ENCODE measurements around the gene MAS1. TPM values are rescaled to one million over a fixed set of nuclear protein-coding genes. Genes with fewer than 3 reads are reported as not detected.
"Not testable (repeated sequence)": the region's sequence is repeated elsewhere in the genome, so short reads cannot be mapped to it uniquely, and the experiment has no call there.

Gene MAS1
- not detected for polyA plus RNA-seq (2012; ENCODE audit: missing spikeins)

GRCh38 chr6:159890792-159891191 is at the start of gene MAS1:
Gene MAS1 (plus strand): TSS chr6:159890988. CDS start chr6:159906956, 15,968 bp downstream.
- TF ChIP-seq POLR2A (IDR thresholded peaks at IDR 0.05; ENCODE audit: low read depth, low read length) (no peak), TAF1 (IDR thresholded peaks at IDR 0.05; ENCODE audit: borderline replicate concordance, low read depth, low read length) (no peak), POLR2AphosphoS5 (IDR thresholded peaks at IDR 0.05; ENCODE audit: low read depth, low read length) (no peak)
- FAIRE-seq (no peak), DNase-seq (ENCODE audit: insufficient read length) (no peak)

- no peak for DNase-seq (ENCODE audit: insufficient read length)
- no peak for FAIRE-seq
- TF ChIP-seq POLR2A (IDR thresholded peaks at IDR 0.05; ENCODE audit: low read depth, low read length), result no peak
Observed at GRCh38 chr6:159842035-159842434, 48.8 kb upstream of the MAS1 start.

- DNase-seq (ENCODE audit: insufficient read length) (no peak), FAIRE-seq (no peak)
- TF ChIP-seq POLR2AphosphoS5 (IDR thresholded peaks at IDR 0.05; ENCODE audit: low read depth, low read length), result no peak
- TF ChIP-seq POLR2A (IDR thresholded peaks at IDR 0.05; ENCODE audit: low read depth, low read length), result no peak
- no peak for TF ChIP-seq TAF1 (IDR thresholded peaks at IDR 0.05; ENCODE audit: borderline replicate concordance, low read depth, low read length)
Observed at GRCh38 chr6:159844737-159845645, 45.8 kb upstream of the MAS1 start.

GRCh38 chr6:159848552-159848951 is 42.2 kb upstream of the MAS1 start:
- not testable (repeated sequence) for FAIRE-seq

GRCh38 chr6:159849851-159850250 is 40.9 kb upstream of the MAS1 start:
- FAIRE-seq; DNase-seq (ENCODE audit: insufficient read length): not testable (repeated sequence)

More at GRCh38 chr6:159848552-159848951, 42.2 kb upstream of the MAS1 start:
- not testable (repeated sequence) for DNase-seq (ENCODE audit: insufficient read length)

- FAIRE-seq, result no peak
- no peak for TF ChIP-seq TAF1 (IDR thresholded peaks at IDR 0.05; ENCODE audit: borderline replicate concordance, low read depth, low read length)
- no peak for DNase-seq (ENCODE audit: insufficient read length)
Observed at GRCh38 chr6:159852877-159853276, 37.9 kb upstream of the MAS1 start.

- TF ChIP-seq TAF1 (IDR thresholded peaks at IDR 0.05; ENCODE audit: borderline replicate concordance, low read depth, low read length) (no peak), POLR2AphosphoS5 (IDR thresholded peaks at IDR 0.05; ENCODE audit: low read depth, low read length) (no peak), POLR2A (IDR thresholded peaks at IDR 0.05; ENCODE audit: low read depth, low read length) (no peak)
- DNase-seq (ENCODE audit: insufficient read length), result no peak
- FAIRE-seq, result no peak
Observed at GRCh38 chr6:159853754-159854153, 37.0 kb upstream of the MAS1 start.

GRCh38 chr6:159854959-159855358 is 35.8 kb upstream of the MAS1 start:
- DNase-seq (ENCODE audit: insufficient read length) (no peak), FAIRE-seq (no peak)

GRCh38 chr6:159858259-159858658 is 32.5 kb upstream of the MAS1 start:
- no peak for FAIRE-seq
- TF ChIP-seq POLR2A (IDR thresholded peaks at IDR 0.05; ENCODE audit: low read depth, low read length), result no peak
- no peak for TF ChIP-seq TAF1 (IDR thresholded peaks at IDR 0.05; ENCODE audit: borderline replicate concordance, low read depth, low read length)
- TF ChIP-seq POLR2AphosphoS5 (IDR thresholded peaks at IDR 0.05; ENCODE audit: low read depth, low read length), result no peak
- DNase-seq (ENCODE audit: insufficient read length), result no peak

More at GRCh38 chr6:159854959-159855358, 35.8 kb upstream of the MAS1 start:
- TF ChIP-seq TAF1 (IDR thresholded peaks at IDR 0.05; ENCODE audit: borderline replicate concordance, low read depth, low read length), result no peak
- TF ChIP-seq POLR2A (IDR thresholded peaks at IDR 0.05; ENCODE audit: low read depth, low read length), result no peak
- no peak for TF ChIP-seq POLR2AphosphoS5 (IDR thresholded peaks at IDR 0.05; ENCODE audit: low read depth, low read length)

GRCh38 chr6:159860482-159860881 is 30.3 kb upstream of the MAS1 start:
- TF ChIP-seq TAF1 (IDR thresholded peaks at IDR 0.05; ENCODE audit: borderline replicate concordance, low read depth, low read length) (no peak), POLR2AphosphoS5 (IDR thresholded peaks at IDR 0.05; ENCODE audit: low read depth, low read length) (no peak), POLR2A (IDR thresholded peaks at IDR 0.05; ENCODE audit: low read depth, low read length) (no peak)
- DNase-seq (ENCODE audit: insufficient read length), result no peak
- no peak for FAIRE-seq

- DNase-seq (ENCODE audit: insufficient read length) (no peak), FAIRE-seq (no peak)
- TF ChIP-seq POLR2AphosphoS5 (IDR thresholded peaks at IDR 0.05; ENCODE audit: low read depth, low read length), result no peak
- TF ChIP-seq TAF1 (IDR thresholded peaks at IDR 0.05; ENCODE audit: borderline replicate concordance, low read depth, low read length), result no peak
- TF ChIP-seq POLR2A (IDR thresholded peaks at IDR 0.05; ENCODE audit: low read depth, low read length), result no peak
Observed at GRCh38 chr6:159862103-159862502, 28.7 kb upstream of the MAS1 start.

- not testable (repeated sequence) for FAIRE-seq
Observed at GRCh38 chr6:159863341-159863740, 27.4 kb upstream of the MAS1 start.

More at GRCh38 chr6:159863341-159863740, 27.4 kb upstream of the MAS1 start:
- DNase-seq (ENCODE audit: insufficient read length), result not testable (repeated sequence)

Measured in GM12892 (cell line).